Stimulated activated CD8-positive, alpha-beta memory T cell treated with anti-CD3 and anti-CD28 coated beads, Interleukin-12 subunit alpha, Interleukin-12 subunit beta, amount 100 ng/mL, for 24 hours (primary cell): ENCODE results near the gene SSBP2.
"Not testable (repeated sequence)": the region's sequence is repeated elsewhere in the genome, so short reads cannot be mapped to it uniquely, and the experiment has no call there.

ENCODE experiments used
- DNase-seq: peaks from one replicate; pipeline ENCODE4 v3.0.0-alpha.2; 2020; ENCODE audit errors: extremely low read depth

Gene SSBP2

GRCh38 chr5:81524015-81524414 is 226.9 kb downstream of the SSBP2 start:
- DNase-seq = no peak

- no peak for DNase-seq
These were observed 228.3 kb downstream of the SSBP2 start for GRCh38 chr5:81522571-81522970.

GRCh38 chr5:81520769-81521168 is 230.1 kb downstream of the SSBP2 start:
- DNase-seq = no peak

GRCh38 chr5:81519217-81519905 is 231.5 kb downstream of the SSBP2 start:
- no peak for DNase-seq

- no peak for DNase-seq
These were observed 233.4 kb downstream of the SSBP2 start for GRCh38 chr5:81517462-81517861.

GRCh38 chr5:81516091-81516490 is 234.8 kb downstream of the SSBP2 start:
- DNase-seq = no peak

- no peak for DNase-seq
These were observed 236.9 kb downstream of the SSBP2 start for GRCh38 chr5:81513982-81514381.

GRCh38 chr5:81513473-81513872 is 237.4 kb downstream of the SSBP2 start:
- no peak for DNase-seq

- peak; percentile 3 for DNase-seq
These were observed 243.9 kb downstream of the SSBP2 start for GRCh38 chr5:81506900-81507588.

- no peak for DNase-seq
These were observed 244.5 kb downstream of the SSBP2 start for GRCh38 chr5:81506378-81506777.

GRCh38 chr5:81505672-81506071 is 245.2 kb downstream of the SSBP2 start:
- no peak for DNase-seq

- not testable (repeated sequence) for DNase-seq
These were observed 247.3 kb downstream of the SSBP2 start for GRCh38 chr5:81503602-81504001.

- DNase-seq = no peak
These were observed 255.6 kb downstream of the SSBP2 start for GRCh38 chr5:81495286-81495685.

GRCh38 chr5:81488862-81489261 is 262.0 kb downstream of the SSBP2 start:
- DNase-seq = no peak

GRCh38 chr5:81486711-81487110 is 264.2 kb downstream of the SSBP2 start:
- DNase-seq = no peak

- DNase-seq = no peak
These were observed 268.3 kb downstream of the SSBP2 start for GRCh38 chr5:81482595-81482994.

- not testable (repeated sequence) for DNase-seq
These were observed 277.5 kb downstream of the SSBP2 start for GRCh38 chr5:81473395-81473794.

GRCh38 chr5:81469676-81470075 is 281.2 kb downstream of the SSBP2 start:
- no peak for DNase-seq

GRCh38 chr5:81450940-81451339 is 300.0 kb downstream of the SSBP2 start:
- no peak for DNase-seq

GRCh38 chr5:81435023-81435422 is 315.9 kb downstream of the SSBP2 start:
- DNase-seq = no peak

- DNase-seq = no peak
These were observed 320.9 kb downstream of the SSBP2 start for GRCh38 chr5:81429985-81430384.

GRCh38 chr5:81429363-81429762 is 321.5 kb downstream of the SSBP2 start:
- no peak for DNase-seq

GRCh38 chr5:81428861-81429260 is 322.0 kb downstream of the SSBP2 start:
- DNase-seq = no peak

- no peak for DNase-seq
These were observed 322.5 kb downstream of the SSBP2 start for GRCh38 chr5:81428446-81428845.
